Stimulated activated CD4-positive, alpha-beta T cell treated with anti-CD3 and anti-CD28 coated beads, Interleukin-4, amount 100 ng/mL, for 4 hours (primary cell): ENCODE results near the gene MAPKAP1.

Experiments
- DNase-seq, 2 experiments: peaks; one replicate each; pipeline ENCODE4 v3.0.0-alpha.2; 2020

Gene MAPKAP1

GRCh38 chr9:125510980-125511379, 196.0 kb downstream of the MAPKAP1 start:
- no peak for DNase-seq

DNA sequence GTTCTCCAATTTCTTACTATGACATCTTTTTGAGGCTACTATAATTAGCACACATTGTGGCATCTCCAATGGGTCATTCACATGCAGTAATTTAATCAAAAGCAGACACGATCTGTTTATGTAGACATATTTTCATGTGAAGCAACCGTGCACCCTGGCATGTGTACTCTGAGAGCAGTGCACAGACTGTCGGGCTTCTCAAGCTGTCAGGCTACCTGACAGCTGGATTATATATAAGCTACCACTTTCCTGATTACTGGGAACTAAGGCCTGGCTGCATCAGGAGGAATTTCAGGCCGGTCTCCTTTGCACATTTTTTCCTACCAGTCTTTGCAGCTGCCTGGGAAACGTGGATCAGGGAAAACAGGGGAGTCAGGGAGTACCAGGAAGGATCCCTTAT, 197.5 kb downstream of the MAPKAP1 start:
- DNase-seq = no peak

DNA sequence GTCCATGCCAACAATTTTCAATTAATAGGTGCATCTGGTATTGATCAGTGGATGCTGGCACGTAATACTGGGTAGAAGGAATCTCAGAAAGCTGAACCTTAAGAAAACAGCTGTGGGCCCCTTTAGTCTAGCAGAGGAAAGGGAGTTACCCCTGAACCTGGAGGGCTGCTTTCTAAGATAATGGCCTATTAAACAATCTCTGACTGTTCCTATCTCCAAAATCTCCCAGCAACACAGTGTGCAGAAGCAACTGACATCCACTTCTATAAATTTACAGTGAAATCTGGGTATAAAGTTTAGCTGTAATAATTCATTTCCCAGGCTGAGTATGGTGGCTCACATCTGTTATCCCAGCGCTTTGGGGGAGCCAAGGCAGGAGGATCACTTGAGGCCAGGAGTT, 198.8 kb downstream of the MAPKAP1 start:
- no peak for DNase-seq

DNA sequence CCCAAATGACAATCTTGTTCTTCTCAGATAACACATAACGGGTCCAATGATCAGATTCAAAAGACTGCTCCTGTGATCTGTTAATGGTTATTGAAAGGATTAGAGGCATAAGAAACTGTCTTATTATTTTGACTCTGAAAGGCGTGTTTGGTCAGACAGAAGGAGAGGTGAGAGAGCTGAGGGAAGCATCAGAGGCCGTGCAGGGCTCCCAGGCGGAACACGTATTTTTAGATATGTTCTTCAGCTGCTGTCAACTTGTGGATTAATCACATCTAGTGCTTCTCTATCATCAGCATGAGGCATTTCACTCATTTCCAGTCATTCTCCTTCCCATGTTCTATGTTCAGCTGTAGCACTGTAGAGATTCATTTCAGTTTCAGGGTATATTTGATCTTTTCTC, 199.8 kb downstream of the MAPKAP1 start:
- DNase-seq = no peak

DNA sequence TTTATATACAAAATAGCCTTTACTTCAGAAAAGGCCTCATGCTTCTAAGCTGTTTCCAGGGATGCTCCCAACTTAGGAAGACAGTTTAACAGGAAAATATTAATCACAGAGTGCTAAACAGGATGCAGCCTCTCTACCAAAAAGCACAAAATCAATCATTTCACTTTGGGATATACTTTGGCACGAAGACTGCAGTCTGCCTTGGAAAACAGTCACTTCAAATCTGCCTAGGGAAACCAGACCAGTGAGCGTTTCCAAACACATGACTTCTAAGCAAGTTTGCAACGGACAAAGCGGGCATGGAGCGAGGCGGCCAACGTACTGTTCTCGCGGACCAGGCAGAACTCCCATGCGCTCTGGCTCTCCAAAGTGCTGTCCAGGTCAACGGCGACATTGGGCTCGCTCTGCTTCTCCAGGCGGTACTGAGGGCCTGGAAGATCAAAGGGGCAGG, 201.0 kb downstream of the MAPKAP1 start:
- no peak for DNase-seq

- DNase-seq = no peak
Measured at GRCh38 chr9:125504616-125505015, 202.4 kb downstream of the MAPKAP1 start.

- no peak for DNase-seq
Measured at GRCh38 chr9:125497906-125498305, 209.1 kb downstream of the MAPKAP1 start.

DNA sequence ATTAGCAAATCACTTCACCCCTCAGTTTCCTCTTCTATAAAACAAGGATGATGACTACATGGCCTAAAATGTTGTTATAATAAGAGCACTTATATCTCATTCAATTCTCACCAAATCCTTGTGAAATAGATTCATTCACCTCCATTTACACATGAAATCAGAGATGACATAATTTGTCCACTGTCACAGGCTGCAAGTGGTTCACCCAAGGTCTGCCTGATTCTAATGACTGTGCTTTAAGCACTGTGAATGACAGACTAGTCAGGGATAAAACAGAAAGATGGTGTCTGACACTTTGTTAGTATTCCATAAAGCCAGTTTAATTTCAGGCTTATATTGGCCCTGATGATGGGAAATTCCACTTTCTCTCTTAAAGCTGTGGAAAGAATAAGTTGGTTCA, 209.5 kb downstream of the MAPKAP1 start:
- DNase-seq = no peak

DNA sequence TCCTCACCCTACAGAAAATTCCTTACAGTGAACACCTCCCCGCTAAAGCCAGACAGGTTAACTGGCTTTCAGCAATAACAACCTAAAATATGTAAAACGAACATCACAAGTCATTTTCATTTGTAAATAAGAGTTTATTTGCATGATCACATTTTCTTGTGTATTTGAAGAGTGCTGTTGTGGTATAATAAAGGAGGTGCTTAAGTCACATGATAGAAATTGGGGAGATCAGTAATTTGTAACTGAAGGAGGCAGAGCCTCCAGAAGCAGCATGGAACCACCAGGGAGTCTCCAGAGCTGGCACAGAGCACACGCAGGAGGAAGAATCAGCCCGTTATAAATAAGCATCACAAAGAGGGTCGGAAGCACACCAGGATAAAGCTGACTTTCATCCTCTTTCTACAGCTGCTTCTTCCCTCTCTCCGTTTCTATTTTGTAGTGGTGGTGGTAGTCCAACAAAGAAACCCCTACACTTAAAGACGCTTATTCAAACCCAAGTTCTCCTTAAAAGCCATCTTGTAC, 210.6 kb downstream of the MAPKAP1 start:
- DNase-seq = no peak

- no peak for DNase-seq
Measured at GRCh38 chr9:125495172-125496119, 211.6 kb downstream of the MAPKAP1 start.

DNA sequence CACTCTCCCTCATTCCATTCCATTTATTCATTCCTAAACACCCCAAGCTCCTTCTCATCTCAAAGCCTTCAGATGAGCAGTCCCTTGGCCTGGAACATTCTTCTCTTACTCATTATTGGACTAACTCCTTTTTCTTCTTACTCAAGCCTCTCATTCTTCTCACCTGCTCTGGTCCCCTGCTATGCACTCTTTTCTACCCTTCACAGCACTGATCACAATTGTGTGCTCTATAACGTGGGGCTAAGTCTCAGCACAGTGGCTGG, 212.4 kb downstream of the MAPKAP1 start:
- no peak for DNase-seq

- DNase-seq = no peak
Measured at GRCh38 chr9:125493881-125494652, 212.9 kb downstream of the MAPKAP1 start.

DNA sequence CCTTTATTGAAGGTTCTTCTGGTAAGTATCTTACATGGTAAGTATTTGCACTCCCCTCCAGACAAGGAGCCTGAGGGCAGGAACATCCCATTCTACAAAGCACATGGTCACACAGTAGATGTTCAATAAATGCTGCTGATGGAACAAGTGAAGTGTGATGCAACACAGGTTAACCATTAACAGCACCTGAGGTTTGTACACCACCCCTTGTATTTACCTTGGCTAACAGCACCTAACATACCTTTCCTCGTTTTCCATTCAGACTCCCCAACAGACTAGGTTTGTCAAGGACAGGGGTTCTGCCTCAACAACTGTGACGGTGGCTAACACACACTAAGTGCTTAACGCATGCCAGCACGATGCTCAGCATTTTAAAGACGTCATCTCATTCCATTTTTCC, 213.6 kb downstream of the MAPKAP1 start:
- no peak for DNase-seq

DNA sequence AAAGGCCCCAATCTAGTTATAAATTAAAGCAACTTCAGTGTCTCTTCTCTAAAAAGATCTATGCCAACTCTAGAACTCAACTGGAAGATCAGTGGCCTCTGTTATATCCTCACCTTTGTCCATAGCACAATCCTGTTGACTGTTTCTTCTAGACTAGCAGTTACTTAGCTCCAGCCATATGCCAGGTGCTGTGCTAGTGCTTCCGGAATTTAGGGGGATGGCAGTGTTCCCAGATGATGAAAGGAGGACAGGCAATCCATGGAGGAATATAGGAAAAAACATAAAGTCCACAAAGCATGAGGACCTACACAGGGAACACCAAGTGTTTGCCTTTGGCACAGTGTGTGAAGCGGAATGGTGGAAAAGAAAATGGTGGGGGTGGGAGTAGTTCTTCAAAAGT, 214.3 kb downstream of the MAPKAP1 start:
- no peak for DNase-seq

GRCh38 chr9:125487842-125488241, 219.2 kb downstream of the MAPKAP1 start:
- DNase-seq = no peak

DNA sequence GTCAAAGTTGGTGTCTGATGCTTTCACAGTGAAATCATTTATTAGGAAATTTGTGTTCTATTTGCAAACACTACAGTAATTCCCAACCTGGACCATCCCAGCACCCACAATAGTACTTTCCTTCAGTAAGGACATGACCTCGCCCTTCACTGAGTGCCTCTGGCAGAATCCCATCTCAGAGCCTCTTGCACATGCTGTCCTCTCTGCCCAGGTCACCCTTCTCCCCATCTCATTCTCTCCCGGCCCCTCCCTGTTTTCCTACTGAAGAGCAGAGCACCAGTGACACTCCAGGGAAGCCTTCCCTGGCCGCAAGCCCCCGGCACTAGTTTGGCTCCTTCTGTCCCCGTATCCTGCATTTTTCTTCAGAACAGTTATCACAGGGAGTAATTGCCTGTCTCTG, 220.4 kb downstream of the MAPKAP1 start:
- DNase-seq = no peak

DNA sequence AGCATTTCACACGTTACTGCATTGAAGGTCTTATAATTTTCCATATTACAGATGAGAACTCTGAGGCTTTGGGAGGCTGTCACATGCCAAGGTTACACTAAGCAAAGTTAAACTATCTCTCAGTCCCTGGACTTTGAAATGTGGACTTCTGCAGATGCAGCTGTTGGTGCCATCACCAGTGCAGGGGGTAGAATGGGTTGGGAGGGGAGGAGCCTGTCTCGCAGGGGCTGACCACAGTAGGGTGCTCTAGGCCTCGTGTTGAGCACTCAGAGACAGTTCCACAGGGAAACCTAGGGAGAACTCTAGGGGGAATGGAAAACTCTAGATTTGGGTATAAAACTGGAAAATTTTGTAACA, 220.9 kb downstream of the MAPKAP1 start:
- DNase-seq = no peak

DNA sequence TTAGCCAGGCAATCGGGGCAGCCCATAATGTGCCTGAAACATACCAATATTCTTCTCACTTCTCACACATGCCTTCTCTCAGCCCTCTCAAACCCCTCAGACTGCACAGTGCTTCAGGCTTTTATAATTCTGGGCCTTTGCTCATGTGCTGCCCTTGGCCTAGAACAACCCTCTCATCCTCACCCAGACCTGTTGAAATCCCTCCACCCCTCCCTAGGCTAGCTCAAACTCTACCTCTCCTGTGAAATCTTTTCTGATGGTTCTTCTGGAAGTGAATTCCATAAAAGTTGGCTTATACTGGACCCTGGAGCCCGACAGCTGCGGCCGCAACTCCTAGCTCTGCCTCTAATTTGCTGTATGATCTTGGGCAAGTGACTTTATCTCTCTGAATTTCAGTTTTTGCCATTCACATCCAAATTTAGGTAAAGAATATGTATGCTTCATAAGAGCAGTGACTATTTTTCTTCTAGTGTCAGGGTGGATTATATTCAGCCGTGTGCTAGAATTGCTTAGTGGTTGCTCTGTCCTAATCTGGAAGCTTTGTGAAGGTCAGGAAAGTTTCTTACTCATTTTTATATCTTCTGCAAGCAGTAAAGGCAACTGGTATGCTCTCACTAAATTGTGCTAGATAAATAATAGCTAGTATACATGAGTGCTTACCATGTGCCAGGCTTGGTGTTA, 221.4 kb downstream of the MAPKAP1 start:
- no peak for DNase-seq

DNA sequence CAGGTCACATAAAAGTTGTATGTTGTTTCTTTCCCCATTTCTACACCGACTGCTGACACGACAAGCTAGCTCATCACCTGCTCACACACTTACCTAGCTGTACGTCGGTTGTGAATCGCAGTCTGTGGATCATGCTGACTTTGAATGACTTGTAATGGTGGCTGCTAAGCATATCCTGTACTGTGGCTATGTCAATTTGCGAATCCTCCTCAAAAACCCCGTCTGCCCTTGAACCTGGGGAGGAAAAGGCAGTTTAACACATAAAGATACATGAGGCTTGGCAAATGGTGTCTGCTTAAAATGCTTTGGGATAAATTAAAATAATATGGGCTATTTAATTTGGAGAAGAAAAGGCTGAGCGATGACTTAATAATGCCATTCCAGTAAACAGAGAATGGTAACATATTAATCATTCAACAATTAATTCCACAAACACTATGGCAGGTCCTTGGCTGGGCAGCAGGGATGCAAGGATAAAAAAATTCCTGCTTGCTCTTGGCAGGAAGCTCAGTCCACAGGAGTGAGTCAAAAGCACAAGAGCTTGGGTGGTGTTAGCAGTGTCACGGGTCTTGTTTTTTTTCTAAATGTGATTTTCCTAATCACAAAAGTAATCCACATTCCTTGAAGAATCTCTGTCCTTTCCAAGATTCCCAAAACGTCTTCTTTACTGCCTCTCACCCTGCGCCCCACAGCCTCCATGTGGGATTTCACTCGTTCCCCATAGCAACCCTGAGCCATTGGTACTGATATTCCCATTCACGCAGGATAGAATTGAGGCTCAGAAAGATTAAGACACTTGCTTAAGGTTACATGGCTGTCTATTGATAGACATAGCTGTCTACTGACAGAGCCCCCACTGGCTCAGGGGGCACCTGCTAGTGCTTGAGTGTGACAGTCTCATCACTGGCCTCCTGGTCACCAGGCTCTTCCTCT, 222.4 kb downstream of the MAPKAP1 start:
- DNase-seq = no peak

GRCh38 chr9:125483697-125484096, 223.3 kb downstream of the MAPKAP1 start:
- DNase-seq = no peak

DNA sequence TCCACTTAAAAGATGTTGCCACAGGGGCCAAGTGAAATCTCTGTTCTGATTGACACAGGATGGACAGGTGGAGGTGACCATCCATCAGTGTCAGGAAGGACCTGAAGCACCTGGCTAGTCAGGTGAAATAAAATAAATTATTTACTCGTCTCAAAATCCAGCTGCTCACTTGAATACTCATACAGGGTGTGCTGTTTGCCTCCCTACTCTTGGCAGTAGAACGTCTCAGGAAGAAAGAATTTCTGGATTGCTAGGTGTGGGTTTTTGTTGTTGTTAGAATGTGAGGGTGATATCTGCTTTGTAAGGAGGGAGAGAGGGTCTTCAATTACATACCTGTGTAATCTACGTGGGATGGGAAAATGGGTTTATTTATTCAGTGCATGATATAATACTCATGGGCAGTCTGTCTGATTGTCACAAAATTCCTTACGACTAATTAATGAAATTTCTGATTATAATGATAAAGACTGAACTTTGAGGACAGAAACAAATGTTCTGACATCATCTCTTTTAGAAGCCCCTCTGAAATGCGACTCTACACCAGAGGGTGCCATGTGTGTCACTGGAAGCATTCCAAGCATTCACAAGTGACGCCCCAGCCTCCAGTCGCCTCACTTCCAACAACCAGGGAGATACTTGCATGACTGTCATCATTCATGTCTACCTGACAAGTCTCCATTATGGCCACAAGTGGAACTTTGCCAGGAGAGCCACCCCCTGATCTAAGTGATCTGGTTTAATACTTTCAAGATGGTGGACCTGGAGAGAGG, 227.0 kb downstream of the MAPKAP1 start:
- DNase-seq = no peak
